ENCODE measurements around the gene MAOA.

MAOA gene

GRCh38 chrX:43627669-43628068 is 28.4 kb upstream of the MAOA start:
- H3K27me3 ChIP-seq, result no peaks in the 10 kb centered on the region
- TF ChIP-seq CTCF (IDR thresholded peaks at IDR 0.05; ENCODE audit: low read depth, low read length), result no peak

GRCh38 chrX:43629229-43629628 is 26.9 kb upstream of the MAOA start:
- TF ChIP-seq CTCF (IDR thresholded peaks at IDR 0.05; ENCODE audit: low read depth, low read length), result no peak

More at GRCh38 chrX:43627669-43628068, 28.4 kb upstream of the MAOA start:
- H3K9me3 ChIP-seq, result no peaks in the 10 kb centered on the region
- no peaks in the 10 kb centered on the region for H3K4me1 ChIP-seq
- DNase-seq, result no peak
- no peaks in the 10 kb centered on the region for H3K36me3 ChIP-seq
- no peak overlapping the region for H3K4me3 ChIP-seq (ENCODE audit: low read depth, low read length)

GRCh38 chrX:43631841-43632240 is 24.3 kb upstream of the MAOA start:
- DNase-seq, result no peak
- no peaks in the 10 kb centered on the region for H3K36me3 ChIP-seq
- no peak overlapping the region for H3K4me3 ChIP-seq (ENCODE audit: low read depth, low read length)
- H3K9me3 ChIP-seq, result no peaks in the 10 kb centered on the region
- TF ChIP-seq CTCF (IDR thresholded peaks at IDR 0.05; ENCODE audit: low read depth, low read length), result no peak
- H3K27me3 ChIP-seq, result no peaks in the 10 kb centered on the region
- H3K4me1 ChIP-seq, result no peaks in the 10 kb centered on the region

More at GRCh38 chrX:43629229-43629628, 26.9 kb upstream of the MAOA start:
- Histone ChIP-seq H3K4me1 (no peaks in the 10 kb centered on the region), H3K36me3 (no peaks in the 10 kb centered on the region), H3K9me3 (no peaks in the 10 kb centered on the region), H3K27me3 (no peaks in the 10 kb centered on the region), H3K4me3 (ENCODE audit: low read depth, low read length) (no peak overlapping the region)
- DNase-seq, result no peak

DNA sequence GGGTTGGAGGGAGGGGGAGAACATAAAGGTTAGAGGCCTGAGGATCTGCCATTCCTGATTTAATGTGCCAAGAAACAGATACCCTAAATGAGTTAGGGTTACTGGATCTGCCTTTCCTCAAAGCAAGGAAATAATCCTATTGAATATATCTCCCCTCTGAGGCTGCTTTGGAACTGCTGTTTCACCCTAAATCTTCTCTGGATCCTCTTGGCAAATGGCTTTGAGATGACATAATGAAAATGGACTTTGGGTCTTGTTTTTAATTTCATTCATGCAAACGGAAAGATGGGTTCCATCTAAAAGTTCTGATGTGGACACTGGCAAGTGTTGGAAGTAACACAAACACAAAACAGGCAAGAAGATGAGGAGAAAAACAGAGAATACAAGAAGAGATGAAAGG is 23.0 kb upstream of the MAOA start:
- no peak for DNase-seq
- Histone ChIP-seq H3K27me3 (no peaks in the 10 kb centered on the region), H3K36me3 (no peaks in the 10 kb centered on the region), H3K4me1 (no peaks in the 10 kb centered on the region), H3K9me3 (no peaks in the 10 kb centered on the region), H3K4me3 (ENCODE audit: low read depth, low read length) (no peak overlapping the region)
- no peak for TF ChIP-seq CTCF (IDR thresholded peaks at IDR 0.05; ENCODE audit: low read depth, low read length)

DNA sequence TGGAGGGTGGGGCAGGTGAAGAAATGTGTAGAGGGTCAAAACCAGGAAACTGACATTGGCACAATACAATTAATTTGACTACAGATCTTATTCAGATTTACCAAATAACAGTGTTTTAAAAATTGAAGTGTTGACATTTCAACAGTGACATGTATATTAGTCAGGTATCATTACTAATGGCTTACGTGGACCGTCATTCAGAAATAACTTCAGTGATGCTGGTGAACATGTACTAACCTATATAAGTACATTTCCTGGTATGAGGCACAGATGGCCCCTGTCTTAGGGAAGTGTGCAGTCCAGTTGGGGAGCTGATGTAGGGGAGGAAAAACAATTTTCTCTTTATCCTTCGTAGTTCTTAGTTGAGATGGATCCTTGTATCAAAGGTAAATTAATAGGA is 22.3 kb upstream of the MAOA start:
- H3K27me3 ChIP-seq, result no peaks in the 10 kb centered on the region
- no peak for DNase-seq

GRCh38 chrX:43640482-43640881 is 15.6 kb upstream of the MAOA start:
- Histone ChIP-seq H3K4me3 (ENCODE audit: low read depth, low read length) (no peak overlapping the region), H3K36me3 (no peaks in the 10 kb centered on the region), H3K27me3 (no peaks in the 10 kb centered on the region), H3K9me3 (no peaks in the 10 kb centered on the region), H3K4me1 (no peaks in the 10 kb centered on the region)
- DNase-seq, result no peak
- TF ChIP-seq CTCF (IDR thresholded peaks at IDR 0.05; ENCODE audit: low read depth, low read length), result no peak

More for the DNA sequence above, 22.3 kb upstream of the MAOA start:
- Histone ChIP-seq H3K36me3 (no peaks in the 10 kb centered on the region), H3K4me1 (no peaks in the 10 kb centered on the region), H3K4me3 (ENCODE audit: low read depth, low read length) (no peak overlapping the region), H3K9me3 (no peaks in the 10 kb centered on the region)
- TF ChIP-seq CTCF (IDR thresholded peaks at IDR 0.05; ENCODE audit: low read depth, low read length), result no peak
